CD4-positive, CD25-positive, alpha-beta regulatory T cell (primary cell): ENCODE data around the gene PIP5K1C. TPM values are rescaled to one million over a fixed set of nuclear protein-coding genes. Genes with fewer than 3 reads are reported as not detected.

Source experiments
- ATAC-seq, 2 donors: fragments of 150-1000 bp; cut with Tn5 transposase; one replicate each; pipeline ENCODE4 v1.10.0; 2021; ENCODE audit warnings: low read depth in 2 of 2, moderate number of reproducible peaks in 2 of 2, moderate library complexity in 1 of 2
- DNase-seq, 3 donors: peaks; one replicate each; pipeline versions ENCODE4 v3.0.0 to v3.0.0-alpha.2; 2012 to 2022; ENCODE audit warnings: mixed read lengths in 1 of 3
- H3K27ac ChIP-seq: one replicate; pipeline ENCODE4 v1.7.0; 2013; ENCODE audit warnings: mild to moderate bottlenecking, low read length; ENCODE audit not compliant: insufficient read depth, poor library complexity, severe bottlenecking
- H3K27me3 ChIP-seq: one replicate; pipeline ENCODE4 v1.7.0; 2013; ENCODE audit warnings: low read length; ENCODE audit not compliant: control insufficient read depth, insufficient read depth
- H3K36me3 ChIP-seq: one replicate; pipeline ENCODE4 v1.7.0; 2013; ENCODE audit warnings: mild to moderate bottlenecking, low read length, moderate library complexity; ENCODE audit not compliant: control insufficient read depth, insufficient read depth
- H3K4me1 ChIP-seq: 2 replicates; pipeline ENCODE4 v1.7.0; 2013; ENCODE audit warnings: mild to moderate bottlenecking, low read length; ENCODE audit not compliant: insufficient read depth, control insufficient read depth, poor library complexity, severe bottlenecking
- H3K4me3 ChIP-seq: one replicate; pipeline ENCODE4 v1.7.0; 2013; ENCODE audit warnings: low read depth, mild to moderate bottlenecking, low read length, moderate library complexity
- H3K9me3 ChIP-seq, 2 experiments: 1 replicate in 1 of 2; 2 replicates in 1 of 2; pipeline ENCODE4 v1.7.0; 2013; ENCODE audit warnings: low read length in 2 of 2, mild to moderate bottlenecking in 1 of 2, moderate library complexity in 1 of 2; ENCODE audit not compliant: control insufficient read depth in 2 of 2
- H3K27ac Mint-ChIP-seq, 3 donors: one replicate each; pipeline ENCODE4 v1.8.0; 2020 to 2022; ENCODE audit warnings: mild to moderate bottlenecking in 3 of 3, mixed read lengths in 3 of 3, moderate library complexity in 2 of 3
- H3K27me3 Mint-ChIP-seq: one replicate; pipeline ENCODE4 v1.8.0; 2022; ENCODE audit warnings: mild to moderate bottlenecking, mixed read lengths
- H3K36me3 Mint-ChIP-seq: one replicate; pipeline ENCODE4 v1.8.0; 2020; ENCODE audit warnings: mixed read lengths
- H3K4me1 Mint-ChIP-seq, 4 donors: one replicate each; pipeline ENCODE4 v1.8.0; 2020 to 2022; ENCODE audit warnings: mixed read lengths in 4 of 4, mild to moderate bottlenecking in 1 of 4
- H3K4me3 Mint-ChIP-seq, 4 donors: one replicate each; pipeline ENCODE4 v1.8.0; 2020 to 2022; ENCODE audit warnings: mild to moderate bottlenecking in 4 of 4, mixed read lengths in 4 of 4, moderate library complexity in 3 of 4
- H3K9me3 Mint-ChIP-seq, 7 donors: one replicate each; pipeline ENCODE4 v1.8.0; 2020 to 2022; ENCODE audit warnings: mixed read lengths in 7 of 7, mild to moderate bottlenecking in 3 of 7, moderate library complexity in 2 of 7
- polyA plus RNA-seq, 4 donors: library from polyadenylated mRNA; unstranded; fragments of 300-500 nt; fragmentation: Illumina TruSeq; gene quantifications; one replicate each; pipeline ENCODE4 v1.2.3, GENCODE V29; 2021
- total RNA-seq: library from RNA; stranded (reverse); gene quantifications from one replicate; pipeline ENCODE4 v1.2.3, GENCODE V29; 2022

PIP5K1C gene
- total and polyA plus RNA-seq, 5 donors from 2014 or later: 3.8 to 28.1 (median 4.5) TPM

GRCh38 chr19:3658870-3659745 is 41.2 kb downstream of the PIP5K1C start:
- Mint-ChIP-seq H3K4me3 (no peak overlapping the region), H3K27me3 (no peaks in the 10 kb centered on the region), H3K9me3 (no peaks in the 10 kb centered on the region), H3K27ac (no peak overlapping the region), H3K36me3 (peaks cover 14% of the 10 kb centered on the region), H3K4me1 (no peaks in the 10 kb centered on the region)
- Histone ChIP-seq H3K9me3 (no peaks in the 10 kb centered on the region), H3K4me3 (no peak overlapping the region), H3K27me3 (no peaks in the 10 kb centered on the region), H3K4me1 (no peaks in the 10 kb centered on the region), H3K27ac (no peak overlapping the region), H3K36me3 (peaks cover 23% of the 10 kb centered on the region)
- ATAC-seq: no peak
- DNase-seq: no peak

DNA sequence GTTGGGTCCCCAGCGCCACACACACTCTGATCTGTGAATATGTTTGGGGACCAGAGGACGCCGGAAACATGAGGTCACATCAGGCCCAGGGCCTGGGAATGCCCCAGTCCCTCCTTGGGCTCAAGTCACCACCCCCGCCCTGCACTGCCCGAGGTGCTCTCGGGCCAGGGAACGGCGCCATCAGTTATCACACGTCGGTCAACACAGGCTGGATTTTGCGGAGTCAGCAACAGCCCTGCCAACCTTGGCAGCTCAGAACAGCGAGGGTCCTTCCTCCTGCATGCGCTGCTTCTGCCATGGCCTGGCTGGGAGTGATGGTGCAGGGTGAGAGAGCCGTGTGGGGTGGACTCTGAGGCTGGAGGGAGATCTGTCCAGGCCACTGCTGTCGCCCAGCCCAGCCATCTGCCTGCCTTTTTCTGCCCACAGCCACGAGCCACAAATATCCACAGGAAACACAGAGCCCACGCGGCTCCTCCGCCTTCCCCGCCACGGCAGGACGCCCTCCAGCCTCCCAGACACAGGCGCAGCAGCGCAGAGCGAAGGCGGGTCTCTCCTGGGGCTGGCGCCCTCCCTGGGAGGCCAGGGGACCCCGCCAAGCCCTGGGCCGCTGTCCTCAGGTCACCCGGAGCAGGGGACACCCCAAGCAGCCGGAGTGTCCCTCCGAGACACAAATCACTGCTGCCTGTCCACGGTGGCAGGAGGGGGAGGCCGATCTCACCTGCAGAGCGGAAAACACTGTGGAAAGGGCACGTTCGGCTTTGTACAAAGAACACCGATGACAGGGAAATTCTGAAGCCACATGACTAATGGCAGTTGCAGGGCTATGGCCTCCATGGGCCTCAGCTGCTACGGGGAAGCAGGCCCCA is 42.0 kb downstream of the PIP5K1C start:
- Histone ChIP-seq H3K36me3 (peaks cover 20% of the 10 kb centered on the region), H3K4me1 (no peaks in the 10 kb centered on the region), H3K27ac (no peak overlapping the region), H3K9me3 (no peaks in the 10 kb centered on the region), H3K27me3 (no peaks in the 10 kb centered on the region), H3K4me3 (no peak overlapping the region)
- Mint-ChIP-seq H3K9me3 (no peaks in the 10 kb centered on the region), H3K27ac (no peak overlapping the region), H3K36me3 (peaks cover 11% of the 10 kb centered on the region), H3K4me1 (no peaks in the 10 kb centered on the region), H3K4me3 (no peak overlapping the region), H3K27me3 (no peaks in the 10 kb centered on the region)
- no peak for ATAC-seq
- DNase-seq: no peak

DNA sequence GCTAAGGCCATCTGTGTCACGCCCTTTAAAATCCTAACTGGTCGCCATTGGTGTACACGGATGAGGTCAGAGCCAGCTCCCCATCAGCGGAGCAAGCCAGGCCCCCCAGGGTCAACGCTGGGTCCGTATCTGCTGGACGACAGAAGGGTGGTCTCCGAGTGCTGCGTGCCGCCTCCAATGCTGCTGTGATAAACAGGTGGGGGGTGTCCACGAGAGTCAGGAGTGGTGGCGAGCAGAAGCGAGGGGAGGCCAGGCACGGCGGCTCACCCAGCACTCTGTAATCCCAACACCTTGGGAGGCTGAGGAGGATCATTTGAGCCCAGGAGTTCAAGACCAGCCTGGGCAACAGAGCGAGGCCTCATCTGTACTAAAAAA is 42.9 kb downstream of the PIP5K1C start:
- ATAC-seq (no peak), DNase-seq (no peak)
- Mint-ChIP-seq H3K4me1 (no peaks in the 10 kb centered on the region), H3K9me3 (no peaks in the 10 kb centered on the region), H3K27me3 (no peaks in the 10 kb centered on the region), H3K27ac (no peak overlapping the region), H3K4me3 (no peak overlapping the region), H3K36me3 (peaks cover 10% of the 10 kb centered on the region)
- Histone ChIP-seq H3K4me3 (no peak overlapping the region), H3K9me3 (no peaks in the 10 kb centered on the region), H3K4me1 (no peaks in the 10 kb centered on the region), H3K36me3 (peaks cover 21% of the 10 kb centered on the region), H3K27ac (no peak overlapping the region), H3K27me3 (no peaks in the 10 kb centered on the region)

GRCh38 chr19:3656747-3657394 is 43.4 kb downstream of the PIP5K1C start:
- H3K36me3 Mint-ChIP-seq: peaks cover 10% of the 10 kb centered on the region
- H3K27me3 ChIP-seq: no peaks in the 10 kb centered on the region
- peaks cover 19% of the 10 kb centered on the region for H3K36me3 ChIP-seq
- DNase-seq (no peak), ATAC-seq (no peak)
- no peaks in the 10 kb centered on the region for H3K4me1 Mint-ChIP-seq
- H3K4me3 ChIP-seq: no peak overlapping the region
- no peak overlapping the region for H3K27ac ChIP-seq
- H3K4me1 ChIP-seq: no peaks in the 10 kb centered on the region
- no peak overlapping the region for H3K27ac Mint-ChIP-seq
- H3K9me3 ChIP-seq: no peaks in the 10 kb centered on the region
- no peak overlapping the region for H3K4me3 Mint-ChIP-seq
- no peaks in the 10 kb centered on the region for H3K27me3 Mint-ChIP-seq
- no peaks in the 10 kb centered on the region for H3K9me3 Mint-ChIP-seq

DNA sequence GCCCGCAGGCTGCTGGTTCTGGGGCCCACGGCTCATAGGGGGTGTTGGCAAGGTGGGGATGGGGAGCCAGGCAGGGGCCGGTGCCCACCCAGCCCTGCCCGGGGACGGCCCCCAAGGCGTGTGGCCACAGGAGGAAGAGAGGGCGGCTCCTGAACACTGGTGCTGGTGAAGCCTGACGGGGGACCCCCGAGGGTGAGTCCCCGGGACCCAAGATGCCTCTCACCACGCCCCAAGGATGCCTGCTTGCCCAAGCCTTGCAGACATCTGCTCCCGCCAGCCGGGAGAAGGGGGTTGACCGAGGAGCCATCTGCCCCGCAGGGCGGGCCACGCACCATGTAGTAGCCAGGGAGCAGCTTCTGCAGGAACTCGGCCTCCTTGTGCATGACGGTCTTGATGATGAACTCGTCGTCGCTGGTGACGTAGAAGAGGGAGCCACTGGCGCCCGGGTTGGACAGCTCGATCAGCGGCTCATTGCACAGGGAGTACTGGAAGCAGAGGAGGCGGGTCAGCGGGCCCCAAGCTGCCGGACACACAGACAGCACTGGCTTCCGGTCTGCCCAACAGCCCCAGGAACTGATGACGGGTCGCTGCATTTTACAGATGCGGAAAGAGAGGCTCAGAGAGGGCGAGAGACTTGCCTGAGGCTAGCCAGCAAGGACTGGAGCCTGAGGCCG is 44.1 kb downstream of the PIP5K1C start:
- Mint-ChIP-seq H3K4me1 (no peaks in the 10 kb centered on the region), H3K36me3 (peaks cover 10% of the 10 kb centered on the region), H3K9me3 (no peaks in the 10 kb centered on the region), H3K27ac (no peak overlapping the region), H3K27me3 (no peaks in the 10 kb centered on the region), H3K4me3 (no peak overlapping the region)
- no peaks in the 10 kb centered on the region for H3K27me3 ChIP-seq
- H3K4me3 ChIP-seq: no peak overlapping the region
- no peak for DNase-seq
- ATAC-seq: no peak
- no peak overlapping the region for H3K27ac ChIP-seq
- no peaks in the 10 kb centered on the region for H3K4me1 ChIP-seq
- peaks cover 15% of the 10 kb centered on the region for H3K36me3 ChIP-seq
- no peaks in the 10 kb centered on the region for H3K9me3 ChIP-seq

- Mint-ChIP-seq H3K9me3 (no peaks in the 10 kb centered on the region), H3K36me3 (peaks cover 10% of the 10 kb centered on the region), H3K27me3 (no peaks in the 10 kb centered on the region), H3K4me3 (no peak overlapping the region), H3K4me1 (no peaks in the 10 kb centered on the region), H3K27ac (no peak overlapping the region)
- Histone ChIP-seq H3K4me3 (no peak overlapping the region), H3K27ac (no peak overlapping the region), H3K27me3 (no peaks in the 10 kb centered on the region), H3K9me3 (no peaks in the 10 kb centered on the region), H3K36me3 (peaks cover 15% of the 10 kb centered on the region), H3K4me1 (no peaks in the 10 kb centered on the region)
- no peak for DNase-seq
- ATAC-seq: no peak
Measured at GRCh38 chr19:3655402-3656072, 44.7 kb downstream of the PIP5K1C start.
